Measurements from ENCODE around the gene WFIKKN1. TPM values are rescaled to one million over a fixed set of nuclear protein-coding genes. Genes with fewer than 3 reads are reported as not detected.

The WFIKKN1 gene
- total RNA-seq, 1 experiment from 2014 or later, result 12.3 TPM

DNA sequence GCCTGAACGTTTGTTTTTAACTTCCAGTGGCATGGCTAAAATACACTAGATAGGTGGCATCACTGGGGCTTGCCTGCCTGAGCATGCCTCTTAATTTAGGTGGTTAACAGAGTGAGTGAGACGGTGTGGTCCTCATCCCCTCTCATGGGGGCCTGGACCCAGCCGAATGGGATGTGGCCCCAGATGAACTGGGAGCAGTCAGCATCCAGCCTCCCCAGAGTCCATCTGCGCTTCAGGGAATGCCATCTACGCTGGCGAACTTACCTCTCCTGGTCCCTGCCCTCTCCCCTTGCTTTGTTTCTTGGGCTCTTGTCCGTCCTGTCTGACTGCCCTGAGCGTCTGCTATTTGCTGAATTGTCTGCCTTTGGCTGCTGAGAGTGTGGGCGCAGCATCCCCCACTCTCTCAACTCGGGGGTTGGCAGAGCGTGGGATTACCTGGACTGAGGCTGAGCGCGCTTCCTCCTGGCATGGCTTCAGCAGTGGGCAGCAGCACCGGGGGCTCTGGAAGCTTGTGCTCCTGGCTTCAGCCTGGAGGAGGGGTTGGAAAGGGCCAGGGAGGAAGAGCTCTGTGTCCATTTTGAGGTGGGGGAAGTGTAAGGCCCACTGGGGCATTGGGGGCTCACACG, 38.8 kb upstream of the WFIKKN1 start:
- H3K4me1 Mint-ChIP-seq, result peaks cover 14% of the 10 kb centered on the region

DNA sequence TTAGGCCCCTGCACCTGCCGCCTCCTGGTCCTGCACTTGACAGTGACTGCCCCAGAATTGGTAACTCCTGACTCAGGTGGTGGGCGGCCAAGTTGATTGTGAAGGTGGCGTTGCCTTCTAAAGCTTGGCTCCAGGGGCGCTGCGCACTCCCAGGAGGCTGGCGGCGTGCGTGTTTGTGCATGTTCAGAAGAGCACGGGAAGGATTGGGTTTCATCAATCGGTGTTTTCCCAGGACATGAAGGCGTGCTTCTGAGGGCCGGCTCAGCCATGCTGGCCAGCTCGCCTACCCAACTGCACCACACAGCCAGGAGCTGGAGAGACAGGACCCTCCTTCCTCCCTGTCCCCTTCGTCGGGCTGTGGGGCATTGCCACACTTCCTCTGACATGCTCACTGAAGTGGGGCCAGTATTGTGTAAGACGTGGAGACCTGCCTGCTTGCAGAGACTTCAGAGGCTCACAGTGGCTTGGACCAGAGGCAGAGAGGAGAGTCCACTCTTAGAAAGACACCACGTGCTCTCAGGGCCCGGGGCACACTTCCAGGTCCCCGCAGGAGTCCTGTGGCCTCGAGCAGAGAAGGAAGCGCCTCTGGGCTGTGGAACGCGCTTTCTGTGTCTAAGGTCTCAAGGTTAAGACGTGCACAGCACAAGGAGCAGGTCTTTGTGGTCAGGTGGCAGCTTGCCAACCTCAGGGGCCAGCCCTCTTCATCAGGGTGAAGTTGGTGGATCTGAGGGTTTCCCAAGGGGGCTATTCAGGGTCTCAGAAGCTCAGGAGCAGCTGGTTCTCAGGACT, 38.1 kb upstream of the WFIKKN1 start:
- Mint-ChIP-seq H3K27me3 (ENCODE audit: low read depth) (peaks cover 19% of the 10 kb centered on the region), H3K9me3 (no peaks in the 10 kb centered on the region), H3K36me3 (no peaks in the 10 kb centered on the region), H3K4me3 (no peak overlapping the region), H3K27ac (no peak overlapping the region), H3K4me1 (peaks cover 11% of the 10 kb centered on the region)
- TF ChIP-seq ATF1 (CRISPR knock-in tag; IDR thresholded peaks at IDR 0.05) (no peak), GABPB1 (CRISPR knock-in tag; IDR thresholded peaks at IDR 0.05) (peak; percentile 38; the same call in 1 of the 2 replicates), GTF2I (CRISPR knock-in tag; conservative IDR thresholded peaks at IDR 0.05) (no peak), CREB1 (CRISPR knock-in tag; IDR thresholded peaks at IDR 0.05) (no peak), NFE2L1 (CRISPR knock-in tag; IDR thresholded peaks at IDR 0.05) (no peak)
- TF ChIP-seq, protein P1, sequence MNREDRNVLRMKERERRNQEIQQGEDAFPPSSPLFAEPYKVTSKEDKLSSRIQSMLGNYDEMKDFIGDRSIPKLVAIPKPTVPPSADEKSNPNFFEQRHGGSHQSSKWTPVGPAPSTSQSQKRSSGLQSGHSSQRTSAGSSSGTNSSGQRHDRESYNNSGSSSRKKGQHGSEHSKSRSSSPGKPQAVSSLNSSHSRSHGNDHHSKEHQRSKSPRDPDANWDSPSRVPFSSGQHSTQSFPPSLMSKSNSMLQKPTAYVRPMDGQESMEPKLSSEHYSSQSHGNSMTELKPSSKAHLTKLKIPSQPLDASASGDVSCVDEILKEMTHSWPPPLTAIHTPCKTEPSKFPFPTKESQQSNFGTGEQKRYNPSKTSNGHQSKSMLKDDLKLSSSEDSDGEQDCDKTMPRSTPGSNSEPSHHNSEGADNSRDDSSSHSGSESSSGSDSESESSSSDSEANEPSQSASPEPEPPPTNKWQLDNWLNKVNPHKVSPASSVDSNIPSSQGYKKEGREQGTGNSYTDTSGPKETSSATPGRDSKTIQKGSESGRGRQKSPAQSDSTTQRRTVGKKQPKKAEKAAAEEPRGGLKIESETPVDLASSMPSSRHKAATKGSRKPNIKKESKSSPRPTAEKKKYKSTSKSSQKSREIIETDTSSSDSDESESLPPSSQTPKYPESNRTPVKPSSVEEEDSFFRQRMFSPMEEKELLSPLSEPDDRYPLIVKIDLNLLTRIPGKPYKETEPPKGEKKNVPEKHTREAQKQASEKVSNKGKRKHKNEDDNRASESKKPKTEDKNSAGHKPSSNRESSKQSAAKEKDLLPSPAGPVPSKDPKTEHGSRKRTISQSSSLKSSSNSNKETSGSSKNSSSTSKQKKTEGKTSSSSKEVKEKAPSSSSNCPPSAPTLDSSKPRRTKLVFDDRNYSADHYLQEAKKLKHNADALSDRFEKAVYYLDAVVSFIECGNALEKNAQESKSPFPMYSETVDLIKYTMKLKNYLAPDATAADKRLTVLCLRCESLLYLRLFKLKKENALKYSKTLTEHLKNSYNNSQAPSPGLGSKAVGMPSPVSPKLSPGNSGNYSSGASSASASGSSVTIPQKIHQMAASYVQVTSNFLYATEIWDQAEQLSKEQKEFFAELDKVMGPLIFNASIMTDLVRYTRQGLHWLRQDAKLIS (CRISPR knock-in tag; IDR thresholded peaks at IDR 0.05; ENCODE audit: borderline replicate concordance), result no peak
- ChIA-PET CTCF (interaction anchor here (0.6 to 1.9 kb wide), 8 partner anchors 15 to 346 kb away, joined by 3 to 6 read pairs (median 4); no protein-coding TSS in a partner anchor), POLR2A (no interaction called here)
- no peak for DNase-seq (ENCODE audit: low spot score)
- ATAC-seq, result no peak

More for the DNA sequence above, 38.8 kb upstream of the WFIKKN1 start:
- Mint-ChIP-seq H3K27me3 (ENCODE audit: low read depth) (peaks cover 26% of the 10 kb centered on the region), H3K4me3 (peak overlapping the region; percentile 85), H3K9me3 (no peaks in the 10 kb centered on the region), H3K27ac (peak overlapping the region; percentile 57; the same call in 1 of the 2 replicates), H3K36me3 (peaks cover 2% of the 10 kb centered on the region)
- POLR2A ChIA-PET, result no interaction called here
- CTCF ChIA-PET, result interaction anchor here (0.6 to 1.9 kb wide), 5 partner anchors 15 to 346 kb away, joined by 3 to 6 read pairs (median 3); no protein-coding TSS in a partner anchor
- DNase-seq (ENCODE audit: low spot score) (no peak), ATAC-seq (no peak)
- TF ChIP-seq, protein P2, sequence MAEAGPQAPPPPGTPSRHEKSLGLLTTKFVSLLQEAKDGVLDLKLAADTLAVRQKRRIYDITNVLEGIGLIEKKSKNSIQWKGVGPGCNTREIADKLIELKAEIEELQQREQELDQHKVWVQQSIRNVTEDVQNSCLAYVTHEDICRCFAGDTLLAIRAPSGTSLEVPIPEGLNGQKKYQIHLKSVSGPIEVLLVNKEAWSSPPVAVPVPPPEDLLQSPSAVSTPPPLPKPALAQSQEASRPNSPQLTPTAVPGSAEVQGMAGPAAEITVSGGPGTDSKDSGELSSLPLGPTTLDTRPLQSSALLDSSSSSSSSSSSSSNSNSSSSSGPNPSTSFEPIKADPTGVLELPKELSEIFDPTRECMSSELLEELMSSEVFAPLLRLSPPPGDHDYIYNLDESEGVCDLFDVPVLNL (CRISPR knock-in tag; IDR thresholded peaks at IDR 0.05; ENCODE audit: borderline replicate concordance, low read depth), result no peak
- TF ChIP-seq, protein P3, sequence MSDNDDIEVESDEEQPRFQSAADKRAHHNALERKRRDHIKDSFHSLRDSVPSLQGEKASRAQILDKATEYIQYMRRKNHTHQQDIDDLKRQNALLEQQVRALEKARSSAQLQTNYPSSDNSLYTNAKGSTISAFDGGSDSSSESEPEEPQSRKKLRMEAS (CRISPR knock-in tag; IDR thresholded peaks at IDR 0.05), result no peak
- no peak for TF ChIP-seq EMX1 (CRISPR knock-in tag; IDR thresholded peaks at IDR 0.05)
- no peak for TF ChIP-seq RORB (CRISPR knock-in tag; IDR thresholded peaks at IDR 0.05)
- TF ChIP-seq ZNF219 (CRISPR knock-in tag; IDR thresholded peaks at IDR 0.05; ENCODE audit: borderline replicate concordance), result no peak
- TF ChIP-seq, protein P4, sequence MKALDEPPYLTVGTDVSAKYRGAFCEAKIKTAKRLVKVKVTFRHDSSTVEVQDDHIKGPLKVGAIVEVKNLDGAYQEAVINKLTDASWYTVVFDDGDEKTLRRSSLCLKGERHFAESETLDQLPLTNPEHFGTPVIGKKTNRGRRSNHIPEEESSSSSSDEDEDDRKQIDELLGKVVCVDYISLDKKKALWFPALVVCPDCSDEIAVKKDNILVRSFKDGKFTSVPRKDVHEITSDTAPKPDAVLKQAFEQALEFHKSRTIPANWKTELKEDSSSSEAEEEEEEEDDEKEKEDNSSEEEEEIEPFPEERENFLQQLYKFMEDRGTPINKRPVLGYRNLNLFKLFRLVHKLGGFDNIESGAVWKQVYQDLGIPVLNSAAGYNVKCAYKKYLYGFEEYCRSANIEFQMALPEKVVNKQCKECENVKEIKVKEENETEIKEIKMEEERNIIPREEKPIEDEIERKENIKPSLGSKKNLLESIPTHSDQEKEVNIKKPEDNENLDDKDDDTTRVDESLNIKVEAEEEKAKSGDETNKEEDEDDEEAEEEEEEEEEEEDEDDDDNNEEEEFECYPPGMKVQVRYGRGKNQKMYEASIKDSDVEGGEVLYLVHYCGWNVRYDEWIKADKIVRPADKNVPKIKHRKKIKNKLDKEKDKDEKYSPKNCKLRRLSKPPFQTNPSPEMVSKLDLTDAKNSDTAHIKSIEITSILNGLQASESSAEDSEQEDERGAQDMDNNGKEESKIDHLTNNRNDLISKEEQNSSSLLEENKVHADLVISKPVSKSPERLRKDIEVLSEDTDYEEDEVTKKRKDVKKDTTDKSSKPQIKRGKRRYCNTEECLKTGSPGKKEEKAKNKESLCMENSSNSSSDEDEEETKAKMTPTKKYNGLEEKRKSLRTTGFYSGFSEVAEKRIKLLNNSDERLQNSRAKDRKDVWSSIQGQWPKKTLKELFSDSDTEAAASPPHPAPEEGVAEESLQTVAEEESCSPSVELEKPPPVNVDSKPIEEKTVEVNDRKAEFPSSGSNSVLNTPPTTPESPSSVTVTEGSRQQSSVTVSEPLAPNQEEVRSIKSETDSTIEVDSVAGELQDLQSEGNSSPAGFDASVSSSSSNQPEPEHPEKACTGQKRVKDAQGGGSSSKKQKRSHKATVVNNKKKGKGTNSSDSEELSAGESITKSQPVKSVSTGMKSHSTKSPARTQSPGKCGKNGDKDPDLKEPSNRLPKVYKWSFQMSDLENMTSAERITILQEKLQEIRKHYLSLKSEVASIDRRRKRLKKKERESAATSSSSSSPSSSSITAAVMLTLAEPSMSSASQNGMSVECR (CRISPR knock-in tag; IDR thresholded peaks at IDR 0.05; ENCODE audit: borderline replicate concordance), result no peak
- no peak for TF ChIP-seq TEAD1 (CRISPR knock-in tag; IDR thresholded peaks at IDR 0.05)
- TF ChIP-seq ZNF671 (CRISPR knock-in tag; IDR thresholded peaks at IDR 0.05), result no peak
- no peak for TF ChIP-seq ZBTB21 (CRISPR knock-in tag; IDR thresholded peaks at IDR 0.05; ENCODE audit: borderline replicate concordance)
- TF ChIP-seq FOXJ3 (CRISPR knock-in tag; IDR thresholded peaks at IDR 0.05; ENCODE audit: borderline replicate concordance), result no peak
- no peak for TF ChIP-seq NFYB (CRISPR knock-in tag; conservative IDR thresholded peaks at IDR 0.05; ENCODE audit: low read depth)
- TF ChIP-seq, protein P5, sequence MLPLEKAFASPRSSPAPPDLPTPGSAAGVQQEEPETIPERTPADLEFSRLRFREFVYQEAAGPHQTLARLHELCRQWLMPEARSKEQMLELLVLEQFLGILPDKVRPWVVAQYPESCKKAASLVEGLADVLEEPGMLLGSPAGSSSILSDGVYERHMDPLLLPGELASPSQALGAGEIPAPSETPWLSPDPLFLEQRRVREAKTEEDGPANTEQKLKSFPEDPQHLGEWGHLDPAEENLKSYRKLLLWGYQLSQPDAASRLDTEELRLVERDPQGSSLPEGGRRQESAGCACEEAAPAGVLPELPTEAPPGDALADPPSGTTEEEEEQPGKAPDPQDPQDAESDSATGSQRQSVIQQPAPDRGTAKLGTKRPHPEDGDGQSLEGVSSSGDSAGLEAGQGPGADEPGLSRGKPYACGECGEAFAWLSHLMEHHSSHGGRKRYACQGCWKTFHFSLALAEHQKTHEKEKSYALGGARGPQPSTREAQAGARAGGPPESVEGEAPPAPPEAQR (CRISPR knock-in tag; IDR thresholded peaks at IDR 0.05), result no peak
- no peak for TF ChIP-seq ZNF138 (CRISPR knock-in tag; conservative IDR thresholded peaks at IDR 0.05)
